MCF 10A (cell line): ENCODE data around the gene SPATA3. TPM values are rescaled to one million over a fixed set of nuclear protein-coding genes. Genes with fewer than 3 reads are reported as not detected.

Source experiments
- BruUV-seq: library from RNA; stranded (reverse); fragments of 400-500 nt; replicated peaks from 2 replicates; lab custom pipeline; 2021; lab: Mats Ljungman, UMichigan
- CTCF ChIA-PET: fragments of 300-600 bp; sonication (Branson Sonifier 250); formaldehyde crosslinking; extraction: SDS; loops from one replicate; lab custom pipeline; 2021; ENCODE audit warnings: antibody characterized with exemption, inconsistent platforms; lab: Yijun Ruan, JAX
- POLR2A ChIA-PET: fragments of 300-600, 350-650 bp; sonication (Branson Sonifier 250); formaldehyde crosslinking; extraction: SDS; loops from one replicate; lab custom pipeline; 2020; ENCODE audit warnings: antibody characterized with exemption, inconsistent platforms; lab: Yijun Ruan, JAX
- DNase-seq: peaks from one replicate; pipeline ENCODE4 v3.0.0-alpha.2; 2018; ENCODE audit not compliant: unreplicated experiment
- H3K27ac Mint-ChIP-seq: one replicate; pipeline ENCODE4 v1.8.0; 2022; ENCODE audit warnings: mild to moderate bottlenecking, low read depth, mixed read lengths; ENCODE audit not compliant: unreplicated experiment
- H3K27me3 Mint-ChIP-seq: one replicate; pipeline ENCODE4 v1.8.0; 2022; ENCODE audit warnings: mixed read lengths; ENCODE audit not compliant: insufficient read depth, unreplicated experiment
- H3K36me3 Mint-ChIP-seq: one replicate; pipeline ENCODE4 v1.8.0; 2022; ENCODE audit warnings: mild to moderate bottlenecking, moderate library complexity, mixed read lengths; ENCODE audit not compliant: insufficient read depth, unreplicated experiment
- H3K4me1 Mint-ChIP-seq: one replicate; pipeline ENCODE4 v1.8.0; 2022; ENCODE audit warnings: mixed read lengths; ENCODE audit not compliant: insufficient read depth, unreplicated experiment
- H3K4me3 Mint-ChIP-seq: one replicate; pipeline ENCODE4 v1.8.0; 2022; ENCODE audit warnings: mild to moderate bottlenecking, moderate library complexity, mixed read lengths; ENCODE audit not compliant: unreplicated experiment
- H3K9me3 Mint-ChIP-seq: one replicate; pipeline ENCODE4 v1.8.0; 2022; ENCODE audit warnings: mixed read lengths; ENCODE audit not compliant: unreplicated experiment
- CTCF ChIP-seq: fragments of 200-600 bp; IDR thresholded peaks from one replicate; pipeline ENCODE4 v1.8.0; 2022; ENCODE audit warnings: antibody characterized with exemption, mild to moderate bottlenecking; ENCODE audit not compliant: unreplicated experiment
- intact Hi-C: fragments of 100-400 bp; cut with micrococcal nuclease; formaldehyde crosslinking; loops from 2 replicates; pipeline ENCODE4 v1.14.1; 2022
- total RNA-seq: library from RNA; stranded (reverse); gene quantifications from 2 replicates; pipeline ENCODE4 v1.2.3, GENCODE V29; 2022

The SPATA3 gene
- total RNA-seq, 1 experiment from 2014 or later = not detected

GRCh38 chr2:231057590-231057989 is 61.7 kb downstream of the SPATA3 start:
- Mint-ChIP-seq H3K9me3 (no peaks in the 10 kb centered on the region), H3K36me3 (peaks cover 16% of the 10 kb centered on the region), H3K4me3 (peak overlapping the region; percentile 78), H3K4me1 (peaks cover 36% of the 10 kb centered on the region), H3K27ac (peak overlapping the region; percentile 97), H3K27me3 (no peaks in the 10 kb centered on the region)
- ChIA-PET CTCF (interaction anchor here (0.8 to 1.5 kb wide), 3 partner anchors 10 to 243 kb away, joined by 3 to 5 read pairs (median 3); no protein-coding TSS in a partner anchor), POLR2A (interaction anchor here (0.5 to 1.8 kb wide), 11 partner anchors 12 to 1568 kb away, joined by 3 to 9 read pairs (median 4); partner anchors contain the start of gene NCL)
- no TSS peak for BruUV-seq
- DNase-seq = peak; percentile 11
- no peak for TF ChIP-seq CTCF
- intact Hi-C loops = loop anchor here (2.0 kb wide), 1 partner anchor 149 kb away; no protein-coding TSS in a partner anchor

Other genes with a start within 250 kb of the SPATA3 start
- gene ITM2C, start 131.2 kb upstream of the SPATA3 start, total RNA-seq = 20.4 and 21.9 TPM in 2 replicates
- gene GPR55, start 70.9 kb upstream of the SPATA3 start, total RNA-seq = not detected in 2 replicates
- gene C2orf72, start 41.4 kb downstream of the SPATA3 start, total RNA-seq = not detected in 2 replicates
- 88.5 and 94.4 TPM in 2 replicates for gene PSMD1, start 60.7 kb downstream of the SPATA3 start, total RNA-seq
- not detected in 2 replicates for gene HTR2B, start 128.9 kb downstream of the SPATA3 start, total RNA-seq
- 16.5 and 19.8 TPM in 2 replicates for gene ARMC9, start 202.5 kb downstream of the SPATA3 start, total RNA-seq